GM12878 (cell line): ENCODE measurements around the gene CLRN3.

Source experiments
- CTCF ChIP-seq, 3 experiments: IDR thresholded peaks in 2 of 3; conservative IDR thresholded peaks in 1 of 3; 2 replicates each; pipeline ENCODE4 v1.5.1; 2011; ENCODE audit warnings: low read depth in 3 of 3, low read length in 3 of 3, mild to moderate bottlenecking in 3 of 3, control low read depth in 2 of 3, moderate library complexity in 2 of 3, inconsistent platforms in 1 of 3, mixed read lengths in 1 of 3; ENCODE audit not compliant: control insufficient read depth in 2 of 3, insufficient read depth in 1 of 3; ENCODE audit errors: extremely low read depth in 1 of 3
- EZH2 ChIP-seq: IDR thresholded peaks from 2 replicates; pipeline ENCODE4 v1.6.1; 2012; ENCODE audit warnings: low read depth, mild to moderate bottlenecking, control low read depth, inconsistent platforms, low read length, borderline replicate concordance; ENCODE audit not compliant: control insufficient read depth
- MLLT1 ChIP-seq: fragments of 450-650 bp; IDR thresholded peaks from 2 replicates; pipeline ENCODE4 v1.6.1; 2016; ENCODE audit warnings: mild to moderate bottlenecking
- POLR2A ChIP-seq: IDR thresholded peaks from 2 replicates; pipeline ENCODE4 v1.6.1; 2011; ENCODE audit warnings: low read depth, mild to moderate bottlenecking, low read length
- REST ChIP-seq: IDR thresholded peaks from 2 replicates; pipeline ENCODE4 v1.6.1; 2012; ENCODE audit warnings: mild to moderate bottlenecking, low read depth, low read length
- SP1 ChIP-seq: IDR thresholded peaks from one replicate; pipeline ENCODE4 v1.6.1; 2011; ENCODE audit warnings: low read depth, low read length
- STAT1 ChIP-seq: fragments of 450-650 bp; conservative IDR thresholded peaks from 2 replicates; pipeline ENCODE4 v1.6.1; 2014; ENCODE audit warnings: antibody characterized with exemption, mild to moderate bottlenecking
- TARDBP ChIP-seq: IDR thresholded peaks from 2 replicates; pipeline ENCODE4 v1.6.1; 2016; ENCODE audit warnings: borderline replicate concordance
- USF1 ChIP-seq: IDR thresholded peaks from 2 replicates; pipeline ENCODE4 v1.6.1; 2011; ENCODE audit warnings: borderline replicate concordance, low read depth, mild to moderate bottlenecking, moderate library complexity, mixed read lengths, low read length; ENCODE audit not compliant: insufficient read depth; ENCODE audit errors: extremely low read length

- TF ChIP-seq USF1 (no peak), STAT1 (no peak), REST (no peak), SP1 (no peak), CTCF (IDR thresholded peaks at IDR 0.05 in 2 of 3, conservative IDR thresholded peaks at IDR 0.05 in 1 of 3; ENCODE audit: control insufficient read depth in 2 of 3, extremely low read depth in 1 of 3, insufficient read depth in 1 of 3, low read depth in 3 of 3, low read length in 3 of 3) (no peak), TARDBP (no peak), EZH2 (no peak), POLR2A (no peak), MLLT1 (no peak)
Observed at GRCh38 chr10:127899766-127900387, 7.1 kb upstream of the CLRN3 start.
